HG03139 (cell line): ENCODE measurements around the gene RNASE4.
"Not testable (repeated sequence)": the region's sequence is repeated elsewhere in the genome, so short reads cannot be mapped to it uniquely, and the experiment has no call there.

Experiments used
- ATAC-seq: cut with Tn5 transposase; IDR thresholded peaks from one replicate; pipeline ENCODE4 v1.9.1; 2021; ENCODE audit not compliant: unreplicated experiment

RNASE4 gene

DNA sequence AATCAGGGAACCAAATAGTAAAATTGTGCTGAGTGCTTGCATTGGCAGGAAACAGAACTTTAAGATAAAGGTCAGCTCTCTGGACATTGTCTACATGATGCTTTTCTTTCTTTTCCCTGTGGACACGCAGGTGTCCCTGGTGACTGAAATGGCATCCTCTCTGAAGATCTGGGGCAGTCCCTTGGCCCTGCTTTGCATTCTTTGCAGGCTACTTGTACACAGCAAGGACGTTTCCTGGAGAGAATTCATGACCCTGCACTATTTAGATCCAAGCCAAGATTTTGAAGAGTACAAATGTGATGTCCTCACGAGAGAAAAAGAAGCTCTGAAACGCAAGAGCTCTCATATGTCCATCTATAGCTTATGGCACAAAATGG lies 50.1 kb downstream of the RNASE4 start:
- ATAC-seq: no peak

DNA sequence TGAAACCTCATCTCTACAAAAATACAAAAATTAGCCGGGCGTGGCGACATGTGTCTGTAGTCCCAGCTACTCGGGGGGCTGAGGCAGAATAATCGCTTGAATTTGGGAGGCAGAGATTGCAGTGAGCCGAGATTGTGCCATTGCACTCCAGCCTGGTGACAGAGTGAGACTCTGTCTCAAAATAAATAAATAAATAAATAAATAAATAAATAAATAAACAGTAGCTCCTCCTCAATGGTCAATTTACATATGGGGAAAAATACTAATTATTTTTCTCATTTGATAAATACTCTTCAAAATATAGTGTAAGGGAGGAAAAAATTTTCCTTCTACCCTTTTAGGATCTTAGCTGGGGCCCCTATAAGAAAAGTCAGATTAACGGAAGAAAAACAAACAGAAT lies 53.9 kb downstream of the RNASE4 start:
- not testable (repeated sequence) for ATAC-seq

DNA sequence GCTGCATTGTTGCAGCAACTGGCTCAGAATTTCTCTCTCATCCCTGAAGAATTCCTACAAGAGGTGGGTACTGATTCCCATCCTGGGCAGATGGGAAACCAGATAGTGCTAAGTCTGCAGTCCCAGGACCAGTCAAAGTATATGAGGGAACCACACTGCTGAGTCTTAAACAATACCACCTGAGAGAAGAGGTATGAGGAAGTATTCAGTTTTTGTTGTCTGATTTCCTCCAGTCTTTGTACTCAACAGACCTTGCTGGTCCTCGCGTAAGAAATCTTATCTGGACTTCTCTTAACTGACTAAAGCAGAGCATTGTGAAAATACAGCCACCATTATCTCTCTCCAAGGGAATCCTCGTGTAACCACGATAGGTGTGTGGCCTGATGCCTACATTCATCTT lies 57.8 kb downstream of the RNASE4 start:
- no peak for ATAC-seq

DNA sequence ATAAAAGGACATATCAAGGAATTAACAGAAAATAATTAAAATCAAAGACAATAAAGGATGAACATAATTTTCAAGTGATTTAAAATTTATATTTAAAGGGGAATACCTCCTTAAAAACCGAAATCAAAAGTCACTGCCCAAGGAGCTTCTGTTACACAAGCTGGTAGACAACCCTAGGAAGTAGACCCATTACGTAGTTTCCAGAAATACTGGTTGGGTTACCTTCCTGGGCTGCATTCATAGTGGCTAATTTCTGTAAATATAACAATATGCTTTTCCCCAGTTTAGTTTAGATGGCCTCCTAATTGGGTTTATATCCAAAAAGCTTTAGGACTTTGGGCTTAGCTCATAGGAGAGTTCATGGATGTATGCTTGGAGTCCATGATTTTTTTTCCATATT lies 59.2 kb downstream of the RNASE4 start:
- ATAC-seq: no peak

DNA sequence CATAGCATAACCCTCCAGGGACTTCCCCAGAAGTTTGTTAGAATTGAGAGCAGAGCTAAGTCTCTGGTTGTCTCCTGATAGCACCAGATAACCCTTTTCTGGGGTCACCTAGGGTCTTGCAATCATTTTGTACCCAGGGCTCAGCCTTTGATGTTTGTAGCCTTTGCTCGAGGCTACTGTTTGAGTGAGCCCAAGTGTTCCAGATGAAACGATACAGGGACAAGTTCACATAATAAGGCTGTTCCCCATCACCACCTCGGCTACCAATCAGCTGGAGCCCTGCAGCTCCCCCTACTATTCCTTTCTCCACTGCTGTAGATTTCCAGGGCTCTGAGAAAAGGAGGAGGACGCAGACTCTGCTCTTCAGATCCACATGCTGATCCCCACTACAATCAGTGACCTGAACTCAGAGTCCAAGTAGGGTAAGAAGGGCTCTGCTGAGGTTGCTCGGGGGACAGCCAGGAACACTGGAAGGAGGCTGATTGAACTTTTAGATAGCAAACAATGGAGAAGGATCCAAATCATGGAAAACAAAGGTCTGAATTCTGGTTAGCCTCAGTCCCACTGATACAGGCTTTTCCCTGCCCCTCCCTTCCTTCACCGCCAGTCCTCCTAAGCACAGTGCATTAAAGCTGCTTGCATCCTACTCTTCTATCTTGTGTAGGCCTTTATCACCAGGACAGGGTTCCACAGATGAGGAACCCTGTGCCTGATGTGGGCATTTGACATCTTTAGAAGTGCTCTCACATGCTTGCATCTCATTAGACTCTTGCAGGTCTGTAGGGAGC lies 61.4 kb downstream of the RNASE4 start, which contains the start of gene EDDM3A:
TSS of gene EDDM3A (plus strand) at position 317 of the 788 bp plus-strand sequence. CDS start 1,694 bp downstream, outside the sequence.
- no peak for ATAC-seq

DNA sequence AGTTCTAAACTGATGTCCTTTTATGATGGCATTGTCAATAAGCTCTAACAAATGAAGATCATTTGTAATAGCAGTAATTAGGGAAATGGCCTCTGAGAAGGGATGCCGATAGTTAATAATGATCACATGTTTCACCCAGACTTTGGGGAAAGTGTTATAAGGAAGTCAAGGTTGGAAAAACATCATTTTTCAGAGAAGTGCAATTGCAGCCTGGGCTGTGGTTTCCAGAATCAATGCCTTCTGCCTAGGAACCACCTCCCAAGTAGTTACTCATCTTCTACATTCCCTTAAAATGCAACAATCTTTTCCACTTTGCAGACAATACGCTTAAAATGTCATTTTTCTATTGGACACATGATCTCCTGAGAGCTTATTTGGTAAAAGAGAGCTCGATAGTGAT lies 62.2 kb downstream of the RNASE4 start:
- no peak for ATAC-seq

DNA sequence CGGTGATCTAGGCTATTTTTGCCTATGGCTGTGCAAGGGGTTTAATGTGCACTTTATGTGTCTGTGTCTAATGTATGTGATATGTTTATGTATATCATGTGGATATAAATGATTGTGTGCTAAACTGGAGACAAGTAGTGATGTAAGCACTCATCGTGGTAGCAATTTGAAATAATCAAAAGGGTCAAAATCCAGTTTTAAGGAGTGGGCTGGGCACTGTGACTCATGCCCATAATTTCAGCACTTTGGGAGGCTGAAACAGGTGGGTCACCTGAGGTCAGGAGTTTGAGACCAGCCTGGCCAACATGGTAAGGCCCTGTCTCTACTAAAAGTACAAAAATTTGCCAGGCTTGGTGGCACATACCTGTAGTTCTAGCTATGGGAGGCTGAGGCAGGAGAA lies 64.1 kb downstream of the RNASE4 start:
- no peak for ATAC-seq

DNA sequence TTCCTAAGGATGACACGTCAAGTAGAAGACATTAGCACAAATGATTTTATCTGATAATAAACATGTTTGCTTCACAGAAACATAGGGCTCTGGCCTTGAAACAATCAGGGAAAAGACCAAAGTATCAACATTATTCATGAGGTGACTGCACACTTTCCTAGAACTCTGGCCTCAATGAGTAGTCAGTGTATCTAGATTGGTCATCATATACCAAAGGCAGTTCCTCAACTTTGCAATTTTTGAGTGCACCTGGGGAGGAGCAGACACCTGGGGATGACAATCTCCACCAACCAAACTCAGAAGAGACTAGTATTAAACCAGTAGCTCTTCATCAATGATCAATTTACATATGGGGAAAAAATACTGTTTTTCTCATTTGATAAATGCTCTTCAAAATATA lies 65.8 kb downstream of the RNASE4 start:
- ATAC-seq: no peak
